ENCODE measurements around the gene EPHA6. TPM values are rescaled to one million over a fixed set of nuclear protein-coding genes. Genes with fewer than 3 reads are reported as not detected.
A peak's percentile ranks its signal among the peaks of the same experiment; 100 is the strongest.

EPHA6 gene
- total RNA-seq, 1 experiment from 2014 or later: 3.6 TPM

GRCh38 chr3:97680210-97680609 is 865.8 kb downstream of the EPHA6 start:
- Histone ChIP-seq H3F3A (ENCODE audit: low read length, unreplicated experiment) (no peaks in the 10 kb centered on the region), H3K9me3 (ENCODE audit: low read length) (no peaks in the 10 kb centered on the region), H3K4me3 (ENCODE audit: low read length) (no peak overlapping the region), H3K27ac (ENCODE audit: low read length) (no peak overlapping the region), H3K79me2 (ENCODE audit: low read length) (no peaks in the 10 kb centered on the region), H2AFZ (ENCODE audit: low read length) (no peak overlapping the region), H3K4me2 (ENCODE audit: low read length) (no peak overlapping the region), H3K9ac (ENCODE audit: low read length) (no peak overlapping the region), H4K20me1 (ENCODE audit: low read length) (no peaks in the 10 kb centered on the region), H3K4me1 (ENCODE audit: insufficient read depth, low read length) (no peaks in the 10 kb centered on the region), H3K27me3 (ENCODE audit: low read length) (peaks cover 14% of the 10 kb centered on the region), H3K9me2 (replicated peaks; ENCODE audit: low read length) (no peaks in the 10 kb centered on the region), H3K36me3 (ENCODE audit: low read depth, low read length) (no peaks in the 10 kb centered on the region)
- no peak for TF ChIP-seq EZH2 (IDR thresholded peaks at IDR 0.05; ENCODE audit: low read length, unreplicated experiment)
- TF ChIP-seq CTCF (conservative IDR thresholded peaks at IDR 0.05; ENCODE audit: low read depth, low read length): no peak
- TF ChIP-seq EZH2phosphoT487 (IDR thresholded peaks at IDR 0.05; ENCODE audit: borderline replicate concordance, low read length): no peak
- ChIA-PET POLR2A (ENCODE audit: unreplicated experiment) (no interaction called here), CTCF (no interaction called here)
- DNase-seq (no peak), ATAC-seq (peak; percentile 54)
- intact Hi-C loops (cut with micrococcal nuclease): loop anchor here (2.0 kb wide), 1 partner anchor 39 kb away; no protein-coding TSS in a partner anchor
- no TSS peak for BruUV-seq (replicated peaks)

GRCh38 chr3:97680696-97681095 is 866.3 kb downstream of the EPHA6 start:
- POLR2A ChIA-PET (ENCODE audit: unreplicated experiment): no interaction called here
- Histone ChIP-seq H3K9ac (ENCODE audit: low read length) (no peak overlapping the region), H3K9me2 (replicated peaks; ENCODE audit: low read length) (no peaks in the 10 kb centered on the region), H3K27ac (ENCODE audit: low read length) (no peak overlapping the region), H2AFZ (ENCODE audit: low read length) (no peak overlapping the region), H3K4me1 (ENCODE audit: insufficient read depth, low read length) (no peaks in the 10 kb centered on the region), H4K20me1 (ENCODE audit: low read length) (no peaks in the 10 kb centered on the region), H3F3A (ENCODE audit: low read length, unreplicated experiment) (no peaks in the 10 kb centered on the region), H3K27me3 (ENCODE audit: low read length) (peaks cover 14% of the 10 kb centered on the region), H3K36me3 (ENCODE audit: low read depth, low read length) (no peaks in the 10 kb centered on the region), H3K4me3 (ENCODE audit: low read length) (no peak overlapping the region), H3K9me3 (ENCODE audit: low read length) (no peaks in the 10 kb centered on the region), H3K4me2 (ENCODE audit: low read length) (no peak overlapping the region), H3K79me2 (ENCODE audit: low read length) (no peaks in the 10 kb centered on the region)
- intact Hi-C loops (cut with micrococcal nuclease): loop anchor here (2.0 kb wide), 1 partner anchor 38 kb away; no protein-coding TSS in a partner anchor
- no peak for DNase-seq
- CTCF ChIA-PET: no interaction called here
- no TSS peak for BruUV-seq (replicated peaks)
- TF ChIP-seq CTCF (conservative IDR thresholded peaks at IDR 0.05; ENCODE audit: low read depth, low read length): no peak
- ATAC-seq: no peak

GRCh38 chr3:97684490-97684889 is 870.1 kb downstream of the EPHA6 start:
- Histone ChIP-seq H3K27ac (ENCODE audit: low read length) (no peak overlapping the region), H2AFZ (ENCODE audit: low read length) (no peak overlapping the region), H3K4me2 (ENCODE audit: low read length) (no peak overlapping the region), H3K9ac (ENCODE audit: low read length) (no peak overlapping the region), H3K4me1 (ENCODE audit: insufficient read depth, low read length) (no peaks in the 10 kb centered on the region), H3K9me3 (ENCODE audit: low read length) (no peaks in the 10 kb centered on the region), H3F3A (ENCODE audit: low read length, unreplicated experiment) (no peaks in the 10 kb centered on the region), H3K36me3 (ENCODE audit: low read depth, low read length) (no peaks in the 10 kb centered on the region), H3K27me3 (ENCODE audit: low read length) (peaks cover 7% of the 10 kb centered on the region; the same call in 1 of the 2 replicates), H4K20me1 (ENCODE audit: low read length) (no peaks in the 10 kb centered on the region), H3K79me2 (ENCODE audit: low read length) (no peaks in the 10 kb centered on the region), H3K4me3 (ENCODE audit: low read length) (no peak overlapping the region), H3K9me2 (replicated peaks; ENCODE audit: low read length) (no peaks in the 10 kb centered on the region)
- CTCF ChIA-PET: no interaction called here
- intact Hi-C loops (cut with micrococcal nuclease): no loop called here
- DNase-seq (no peak), ATAC-seq (no peak)
- TF ChIP-seq EZH2phosphoT487 (IDR thresholded peaks at IDR 0.05; ENCODE audit: borderline replicate concordance, low read length) (no peak), EZH2 (IDR thresholded peaks at IDR 0.05; ENCODE audit: low read length, unreplicated experiment) (no peak), CTCF (conservative IDR thresholded peaks at IDR 0.05; ENCODE audit: low read depth, low read length) (no peak)
- POLR2A ChIA-PET (ENCODE audit: unreplicated experiment): no interaction called here
- no TSS peak for BruUV-seq (replicated peaks)
